Cardiac muscle cell (in vitro differentiated cells and primary cell): ENCODE results near the gene ZNF697. TPM values are rescaled to one million over a fixed set of nuclear protein-coding genes. Genes with fewer than 3 reads are reported as not detected.
"Not testable (repeated sequence)": the region's sequence is repeated elsewhere in the genome, so short reads cannot be mapped to it uniquely, and the experiment has no call there.

Experiments used
- DNase-seq, 2 donors: peaks; one replicate each; pipeline versions ENCODE4 v3.0.0 to v3.0.0-alpha.2; 2010 to 2017; ENCODE audit warnings: low read depth in 1 of 2, low spot score in 1 of 2
- H3K27ac ChIP-seq: fragments of 200-600 bp; sonication (generic); 2 replicates; pipeline ENCODE4 v1.5.1; 2016
- H3K27me3 ChIP-seq: fragments of 200-600 bp; sonication (generic); 2 replicates; pipeline ENCODE4 v1.6.0; 2016; ENCODE audit warnings: control low read depth
- H3K36me3 ChIP-seq: fragments of 200-600 bp; sonication (generic); 2 replicates; pipeline ENCODE4 v1.5.1; 2016; ENCODE audit warnings: control low read depth
- H3K4me1 ChIP-seq: fragments of 200-600 bp; sonication (generic); 2 replicates; pipeline ENCODE4 v1.8.1; 2017; ENCODE audit warnings: low read depth, mild to moderate bottlenecking, mixed run types
- H3K4me3 ChIP-seq: fragments of 200-600 bp; sonication (generic); 2 replicates; pipeline ENCODE4 v1.5.1; 2016; ENCODE audit warnings: mild to moderate bottlenecking
- H3K9me3 ChIP-seq: fragments of 200-600 bp; sonication (generic); 2 replicates; pipeline ENCODE4 v1.5.1; 2017; ENCODE audit warnings: low read depth, mild to moderate bottlenecking, control low read depth
- polyA plus RNA-seq: library from polyadenylated mRNA; unstranded; fragments of >200 nt; fragmentation: Nextera tagmentation; extraction: Ambion mirVana; gene quantifications from 2 replicates; pipeline ENCODE4 v1.2.1, GENCODE V29; 2016
- total RNA-seq: library from RNA; depleted of rRNA; stranded (reverse); fragments of >200 nt; gene quantifications from 2 replicates; pipeline ENCODE4 v1.2.3, GENCODE V29; 2016
- TF ChIP-seq, protein P1 (sequence below): IDR thresholded peaks from 2 replicates; pipeline ENCODE4 v1.5.1; 2012; ENCODE audit warnings: low read depth, mild to moderate bottlenecking, low read length

Gene ZNF697
- total and polyA plus RNA-seq, 2 experiments from 2014 or later, result 1.1 to 8.1 TPM

DNA sequence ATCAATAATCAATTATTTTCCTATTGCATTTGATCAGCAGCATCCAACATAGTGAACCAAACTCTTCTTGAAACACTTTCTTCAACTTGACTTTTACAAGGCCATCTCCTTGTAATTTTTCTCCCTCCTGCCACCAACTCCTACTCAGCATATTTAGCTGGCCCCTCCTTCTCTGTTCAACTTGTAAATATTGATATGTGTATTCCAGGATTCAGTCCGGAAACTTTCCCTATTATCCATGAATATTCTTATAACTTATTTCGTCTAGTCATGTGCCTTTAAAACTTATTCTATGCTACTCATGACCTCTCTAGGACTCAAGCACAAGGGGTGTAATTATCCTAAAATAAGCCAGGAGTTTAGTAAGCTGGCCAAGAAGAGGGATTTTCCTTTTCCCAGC lies 52.9 kb downstream of the ZNF697 start:
- TF ChIP-seq, protein P1, sequence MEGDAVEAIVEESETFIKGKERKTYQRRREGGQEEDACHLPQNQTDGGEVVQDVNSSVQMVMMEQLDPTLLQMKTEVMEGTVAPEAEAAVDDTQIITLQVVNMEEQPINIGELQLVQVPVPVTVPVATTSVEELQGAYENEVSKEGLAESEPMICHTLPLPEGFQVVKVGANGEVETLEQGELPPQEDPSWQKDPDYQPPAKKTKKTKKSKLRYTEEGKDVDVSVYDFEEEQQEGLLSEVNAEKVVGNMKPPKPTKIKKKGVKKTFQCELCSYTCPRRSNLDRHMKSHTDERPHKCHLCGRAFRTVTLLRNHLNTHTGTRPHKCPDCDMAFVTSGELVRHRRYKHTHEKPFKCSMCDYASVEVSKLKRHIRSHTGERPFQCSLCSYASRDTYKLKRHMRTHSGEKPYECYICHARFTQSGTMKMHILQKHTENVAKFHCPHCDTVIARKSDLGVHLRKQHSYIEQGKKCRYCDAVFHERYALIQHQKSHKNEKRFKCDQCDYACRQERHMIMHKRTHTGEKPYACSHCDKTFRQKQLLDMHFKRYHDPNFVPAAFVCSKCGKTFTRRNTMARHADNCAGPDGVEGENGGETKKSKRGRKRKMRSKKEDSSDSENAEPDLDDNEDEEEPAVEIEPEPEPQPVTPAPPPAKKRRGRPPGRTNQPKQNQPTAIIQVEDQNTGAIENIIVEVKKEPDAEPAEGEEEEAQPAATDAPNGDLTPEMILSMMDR, result no peak
- no peak for DNase-seq
- no peak overlapping the region for H3K27ac ChIP-seq
- H3K36me3 ChIP-seq, result no peaks in the 10 kb centered on the region
- no peaks in the 10 kb centered on the region for H3K4me1 ChIP-seq
- no peaks in the 10 kb centered on the region for H3K9me3 ChIP-seq
- H3K4me3 ChIP-seq, result no peak overlapping the region
- H3K27me3 ChIP-seq, result no peaks in the 10 kb centered on the region

DNA sequence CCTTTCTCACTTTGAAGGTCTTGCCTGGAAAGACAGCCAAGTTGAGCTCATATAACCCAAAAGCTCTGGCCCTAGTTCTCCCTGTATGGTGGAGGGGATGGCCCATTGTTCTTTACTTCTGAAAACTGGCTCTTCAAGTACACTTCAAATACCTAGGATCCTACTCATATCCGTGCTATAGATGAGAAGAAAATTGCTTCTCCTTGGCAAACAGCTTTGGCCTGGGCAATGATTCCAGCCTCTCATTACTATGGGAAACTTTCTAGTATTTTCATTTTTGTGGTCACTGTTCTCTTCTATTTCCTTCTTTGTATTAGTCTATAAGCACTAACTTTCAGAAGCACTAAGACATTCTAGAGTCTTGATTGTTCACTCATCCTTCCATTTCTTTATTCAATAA lies 53.7 kb downstream of the ZNF697 start:
- Histone ChIP-seq H3K9me3 (no peaks in the 10 kb centered on the region), H3K27ac (no peak overlapping the region), H3K36me3 (no peaks in the 10 kb centered on the region), H3K4me3 (no peak overlapping the region), H3K27me3 (no peaks in the 10 kb centered on the region), H3K4me1 (no peaks in the 10 kb centered on the region)
- DNase-seq, result peak in 1 of 2 donors; percentile 59
- TF ChIP-seq, protein P1, result no peak

DNA sequence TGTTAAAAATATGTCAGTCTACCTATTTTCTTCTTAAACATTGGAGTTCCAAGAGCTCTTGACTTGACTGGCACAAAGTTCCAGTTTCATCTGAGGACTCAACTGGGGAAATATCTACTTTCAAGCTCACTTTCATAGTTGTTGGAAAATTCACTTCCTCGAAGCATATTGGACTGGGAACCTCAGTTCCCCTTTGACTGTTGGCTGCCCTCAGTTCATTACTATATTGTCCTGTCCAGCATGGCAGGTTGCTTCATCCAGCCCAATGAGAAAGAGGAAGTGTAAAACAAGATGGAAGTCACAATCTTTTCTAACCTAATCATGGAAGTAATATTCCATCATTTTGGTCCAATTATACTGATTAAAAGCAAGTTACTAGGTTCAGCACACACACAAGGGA lies 54.3 kb downstream of the ZNF697 start:
- Histone ChIP-seq H3K36me3 (no peaks in the 10 kb centered on the region), H3K4me1 (no peaks in the 10 kb centered on the region), H3K9me3 (no peaks in the 10 kb centered on the region), H3K27ac (no peak overlapping the region), H3K4me3 (no peak overlapping the region), H3K27me3 (no peaks in the 10 kb centered on the region)
- no peak for DNase-seq
- TF ChIP-seq, protein P1, result no peak

DNA sequence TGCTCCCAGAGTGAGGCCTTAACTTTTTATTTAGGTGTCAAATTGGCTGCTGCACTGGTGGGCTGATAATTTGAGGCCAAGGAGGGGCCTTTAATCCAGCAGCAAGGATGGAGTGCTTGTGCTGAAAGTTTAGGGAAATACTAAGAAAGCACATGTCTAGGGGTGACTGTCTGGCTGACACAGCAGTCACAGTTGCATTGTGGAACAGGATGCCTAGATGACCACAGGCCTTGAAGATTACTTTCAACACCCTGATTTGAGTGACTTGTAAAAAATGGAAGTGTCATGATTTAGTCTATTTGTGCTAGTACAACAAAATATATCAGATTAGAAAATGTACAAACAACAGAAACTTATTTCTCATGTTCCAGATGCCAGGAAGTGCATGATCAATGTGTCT lies 57.7 kb downstream of the ZNF697 start:
- no peaks in the 10 kb centered on the region for H3K36me3 ChIP-seq

DNA sequence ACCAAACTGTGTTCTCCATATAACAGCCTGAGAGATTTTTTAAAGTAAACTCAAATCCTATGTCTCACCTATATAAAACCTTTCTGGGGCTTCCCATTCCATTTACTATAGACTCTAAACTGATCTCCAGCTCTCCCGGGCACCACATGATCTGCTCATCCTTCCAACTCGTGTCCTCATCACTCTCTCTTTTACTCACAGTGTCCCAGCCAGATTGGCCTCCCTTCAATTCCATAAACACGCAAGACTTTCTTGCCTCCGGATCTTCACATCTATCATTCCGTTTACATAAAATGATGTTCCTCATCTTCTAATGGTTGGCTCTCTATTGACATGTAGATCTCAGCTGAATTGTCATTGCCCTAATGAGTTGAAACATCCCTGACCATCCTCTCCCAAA lies 59.4 kb downstream of the ZNF697 start:
- Histone ChIP-seq H3K36me3 (no peaks in the 10 kb centered on the region), H3K4me3 (no peak overlapping the region), H3K27me3 (no peaks in the 10 kb centered on the region), H3K9me3 (no peaks in the 10 kb centered on the region), H3K4me1 (peaks cover 3% of the 10 kb centered on the region), H3K27ac (no peak overlapping the region)
- TF ChIP-seq, protein P1, result no peak
- DNase-seq, result no peak

More for the DNA sequence above, 57.7 kb downstream of the ZNF697 start:
- Histone ChIP-seq H3K9me3 (no peaks in the 10 kb centered on the region), H3K27ac (no peak overlapping the region), H3K27me3 (no peaks in the 10 kb centered on the region), H3K4me3 (no peak overlapping the region), H3K4me1 (peaks cover 3% of the 10 kb centered on the region)
- TF ChIP-seq, protein P1, result no peak
- no peak for DNase-seq

DNA sequence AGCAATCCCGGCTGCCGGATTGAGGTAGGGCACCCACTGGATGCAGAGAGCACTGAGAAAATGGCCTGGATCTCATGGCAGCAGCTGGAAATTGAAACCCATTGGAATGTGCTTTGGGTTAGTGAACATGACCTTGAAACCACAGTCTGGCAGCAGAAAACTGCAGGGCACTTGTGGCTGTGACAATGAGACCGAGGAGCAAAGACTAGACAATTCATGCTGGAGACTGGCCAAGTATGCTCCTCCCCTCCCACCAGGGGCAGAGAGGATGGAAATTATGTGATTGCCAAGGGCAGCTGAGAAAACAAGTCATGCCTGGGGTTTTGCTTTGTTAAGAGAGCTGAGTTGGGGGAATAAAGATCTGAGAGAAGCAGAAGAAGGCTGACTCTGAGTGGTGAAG lies 60.7 kb downstream of the ZNF697 start:
- Histone ChIP-seq H3K4me1 (peaks cover 3% of the 10 kb centered on the region), H3K36me3 (no peaks in the 10 kb centered on the region), H3K27me3 (no peaks in the 10 kb centered on the region), H3K4me3 (no peak overlapping the region), H3K9me3 (no peaks in the 10 kb centered on the region), H3K27ac (no peak overlapping the region)
- TF ChIP-seq, protein P1, result no peak
- peak; percentile 11 to 43 for DNase-seq

DNA sequence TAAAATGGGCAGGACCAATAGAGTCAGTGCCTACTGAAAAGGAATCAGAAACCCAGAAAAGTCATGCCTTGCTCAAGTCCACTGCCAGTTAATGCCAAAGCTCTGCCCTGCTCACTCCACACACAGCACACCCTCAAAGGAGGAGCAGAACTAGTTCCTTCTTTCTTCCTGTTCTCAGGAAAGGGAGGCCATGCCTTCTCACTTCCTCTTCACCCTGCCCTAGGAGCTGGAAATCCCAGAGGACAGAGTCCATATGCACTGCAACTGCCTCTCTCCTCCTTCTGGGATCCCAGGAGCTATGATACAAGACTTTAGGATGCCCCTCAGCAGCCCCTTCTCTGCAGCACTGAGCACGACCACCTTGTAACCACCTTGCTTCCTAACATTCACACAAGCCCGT lies 62.3 kb downstream of the ZNF697 start:
- not testable (repeated sequence) for H3K4me1 ChIP-seq, H3K4me3 ChIP-seq, H3K27ac ChIP-seq, H3K36me3 ChIP-seq, H3K27me3 ChIP-seq, DNase-seq, H3K9me3 ChIP-seq
